ENCODE results near the gene STX7. TPM values are rescaled to one million over a fixed set of nuclear protein-coding genes. Genes with fewer than 3 reads are reported as not detected.

Gene STX7
- total RNA-seq, 1 experiment from 2014 or later = 41.0 TPM

DNA sequence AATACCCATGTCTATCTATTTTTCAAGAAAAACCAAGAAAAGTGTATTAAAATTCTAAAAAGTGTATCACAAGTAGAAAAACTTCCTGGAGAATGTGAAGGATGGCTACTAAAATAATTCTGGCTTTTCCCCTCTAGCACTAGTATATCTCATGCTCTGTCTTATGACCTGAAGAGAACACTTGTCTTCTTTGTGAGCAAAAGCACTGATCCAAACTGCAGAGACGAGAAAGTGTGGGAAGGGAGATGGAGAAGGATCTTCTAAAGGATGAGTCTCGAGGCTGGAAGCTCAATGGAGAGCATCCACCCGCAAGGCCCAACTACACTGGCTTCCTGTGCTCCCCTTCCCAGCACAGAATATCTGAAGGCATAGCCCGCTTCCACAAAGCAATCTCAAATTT, 23.5 kb downstream of the STX7 start:
- Histone ChIP-seq H3K4me3 (ENCODE audit: low read depth, low read length) (no peak overlapping the region), H3K36me3 (ENCODE audit: control insufficient read depth, insufficient read depth, low read length) (no peaks in the 10 kb centered on the region), H3K4me1 (no peaks in the 10 kb centered on the region), H3K9me3 (no peaks in the 10 kb centered on the region), H3K27me3 (replicated peaks; ENCODE audit: control insufficient read depth, insufficient read depth, low read length) (no peaks in the 10 kb centered on the region)
- BruUV-seq (replicated peaks) = no TSS peak
- H3K4me3 Mint-ChIP-seq (ENCODE audit: unreplicated experiment) = no peak overlapping the region
- CTCF ChIA-PET = interaction anchor here (0.6 kb wide), 1 partner anchor 24 kb away, joined by 3 read pairs; no protein-coding TSS in a partner anchor
- no peaks in the 10 kb centered on the region for H3K9me3 Mint-ChIP-seq (ENCODE audit: unreplicated experiment)
- H3K4me1 Mint-ChIP-seq (ENCODE audit: low read depth, unreplicated experiment) = no peaks in the 10 kb centered on the region
- TF ChIP-seq, protein P1, sequence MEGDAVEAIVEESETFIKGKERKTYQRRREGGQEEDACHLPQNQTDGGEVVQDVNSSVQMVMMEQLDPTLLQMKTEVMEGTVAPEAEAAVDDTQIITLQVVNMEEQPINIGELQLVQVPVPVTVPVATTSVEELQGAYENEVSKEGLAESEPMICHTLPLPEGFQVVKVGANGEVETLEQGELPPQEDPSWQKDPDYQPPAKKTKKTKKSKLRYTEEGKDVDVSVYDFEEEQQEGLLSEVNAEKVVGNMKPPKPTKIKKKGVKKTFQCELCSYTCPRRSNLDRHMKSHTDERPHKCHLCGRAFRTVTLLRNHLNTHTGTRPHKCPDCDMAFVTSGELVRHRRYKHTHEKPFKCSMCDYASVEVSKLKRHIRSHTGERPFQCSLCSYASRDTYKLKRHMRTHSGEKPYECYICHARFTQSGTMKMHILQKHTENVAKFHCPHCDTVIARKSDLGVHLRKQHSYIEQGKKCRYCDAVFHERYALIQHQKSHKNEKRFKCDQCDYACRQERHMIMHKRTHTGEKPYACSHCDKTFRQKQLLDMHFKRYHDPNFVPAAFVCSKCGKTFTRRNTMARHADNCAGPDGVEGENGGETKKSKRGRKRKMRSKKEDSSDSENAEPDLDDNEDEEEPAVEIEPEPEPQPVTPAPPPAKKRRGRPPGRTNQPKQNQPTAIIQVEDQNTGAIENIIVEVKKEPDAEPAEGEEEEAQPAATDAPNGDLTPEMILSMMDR (IDR thresholded peaks at IDR 0.05; ENCODE audit: insufficient read depth in 1 of 2, low read depth in 1 of 2, low read length in 1 of 2, severe bottlenecking in 1 of 2, unreplicated experiment in 1 of 2) = no peak
- H3K36me3 Mint-ChIP-seq (ENCODE audit: insufficient read depth, unreplicated experiment) = peaks cover 9% of the 10 kb centered on the region
- no peak for DNase-seq
- POLR2A ChIA-PET = no interaction called here
- H3K27me3 Mint-ChIP-seq (ENCODE audit: insufficient read depth, unreplicated experiment) = no peaks in the 10 kb centered on the region
- H3K27ac Mint-ChIP-seq (ENCODE audit: unreplicated experiment) = no peak overlapping the region
- intact Hi-C loops (cut with micrococcal nuclease; ENCODE audit: unreplicated experiment) = no loop called here

DNA sequence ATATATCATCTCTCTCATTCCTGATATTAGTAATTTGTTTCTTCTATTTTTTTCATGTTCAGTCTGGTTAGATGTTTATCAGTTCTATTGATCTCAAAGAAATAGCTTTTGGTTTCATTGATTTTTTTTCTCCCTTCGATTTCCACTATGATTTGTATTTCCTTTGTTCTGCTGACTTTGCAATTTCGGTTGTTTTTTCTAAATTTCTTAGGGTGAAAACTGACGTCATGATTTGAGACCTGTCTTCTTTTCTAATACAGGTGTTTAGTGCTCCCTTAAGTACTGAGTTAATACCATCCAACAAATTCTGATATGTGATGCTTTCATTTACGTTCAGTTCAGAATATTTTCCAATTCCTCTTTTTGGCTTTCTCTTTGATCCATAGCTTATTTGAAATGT, 25.2 kb downstream of the STX7 start:
- POLR2A ChIA-PET = no interaction called here
- Mint-ChIP-seq H3K4me1 (ENCODE audit: low read depth, unreplicated experiment) (no peaks in the 10 kb centered on the region), H3K9me3 (ENCODE audit: unreplicated experiment) (no peaks in the 10 kb centered on the region), H3K27me3 (ENCODE audit: insufficient read depth, unreplicated experiment) (no peaks in the 10 kb centered on the region), H3K27ac (ENCODE audit: unreplicated experiment) (no peak overlapping the region), H3K4me3 (ENCODE audit: unreplicated experiment) (no peak overlapping the region), H3K36me3 (ENCODE audit: insufficient read depth, unreplicated experiment) (peaks cover 6% of the 10 kb centered on the region)
- H3K9me3 ChIP-seq = no peaks in the 10 kb centered on the region
- TF ChIP-seq, protein P1 (IDR thresholded peaks at IDR 0.05; ENCODE audit: insufficient read depth in 1 of 2, low read depth in 1 of 2, low read length in 1 of 2, severe bottlenecking in 1 of 2, unreplicated experiment in 1 of 2) = no peak
- no peaks in the 10 kb centered on the region for H3K27me3 ChIP-seq (replicated peaks; ENCODE audit: control insufficient read depth, insufficient read depth, low read length)
- CTCF ChIA-PET = no interaction called here
- H3K36me3 ChIP-seq (ENCODE audit: control insufficient read depth, insufficient read depth, low read length) = no peaks in the 10 kb centered on the region
- no peak overlapping the region for H3K4me3 ChIP-seq (ENCODE audit: low read depth, low read length)
- intact Hi-C loops (cut with micrococcal nuclease; ENCODE audit: unreplicated experiment) = no loop called here
- no TSS peak for BruUV-seq (replicated peaks)
- H3K4me1 ChIP-seq = no peaks in the 10 kb centered on the region
- DNase-seq = no peak

DNA sequence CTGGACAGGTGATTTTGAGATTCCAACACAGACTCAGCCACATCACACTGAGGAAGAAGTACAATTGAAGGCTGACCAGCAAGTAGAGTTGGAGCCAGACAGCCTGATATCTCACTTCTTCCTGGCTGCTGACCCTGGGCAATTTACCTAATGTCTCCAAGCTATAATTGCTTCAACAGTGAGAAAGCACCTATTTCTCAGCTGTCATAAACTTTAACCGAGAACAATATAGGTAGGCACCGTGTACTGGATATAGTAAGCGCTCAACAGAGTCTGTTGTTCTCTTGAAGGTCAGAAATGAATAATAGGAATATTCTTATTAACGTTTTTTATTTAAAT, 28.3 kb downstream of the STX7 start:
- no peaks in the 10 kb centered on the region for H3K27me3 ChIP-seq (replicated peaks; ENCODE audit: control insufficient read depth, insufficient read depth, low read length)
- BruUV-seq (replicated peaks) = no TSS peak
- Mint-ChIP-seq H3K27ac (ENCODE audit: unreplicated experiment) (no peak overlapping the region), H3K36me3 (ENCODE audit: insufficient read depth, unreplicated experiment) (peaks cover 12% of the 10 kb centered on the region), H3K9me3 (ENCODE audit: unreplicated experiment) (no peaks in the 10 kb centered on the region), H3K4me3 (ENCODE audit: unreplicated experiment) (no peak overlapping the region), H3K4me1 (ENCODE audit: low read depth, unreplicated experiment) (no peaks in the 10 kb centered on the region), H3K27me3 (ENCODE audit: insufficient read depth, unreplicated experiment) (no peaks in the 10 kb centered on the region)
- H3K4me1 ChIP-seq = no peaks in the 10 kb centered on the region
- no peak overlapping the region for H3K4me3 ChIP-seq (ENCODE audit: low read depth, low read length)
- intact Hi-C loops (cut with micrococcal nuclease; ENCODE audit: unreplicated experiment) = loop anchor here (1.0 to 2.0 kb wide), 3 partner anchors 84 to 205 kb away; partner anchors contain the start of gene MOXD1
- ChIA-PET POLR2A (no interaction called here), CTCF (interaction anchor here (0.5 to 1.2 kb wide), 8 partner anchors 10 to 230 kb away, joined by 3 to 14 read pairs (median 3); no protein-coding TSS in a partner anchor)
- H3K9me3 ChIP-seq = no peaks in the 10 kb centered on the region
- DNase-seq = no peak
- TF ChIP-seq, protein P1 (IDR thresholded peaks at IDR 0.05; ENCODE audit: insufficient read depth in 1 of 2, low read depth in 1 of 2, low read length in 1 of 2, severe bottlenecking in 1 of 2, unreplicated experiment in 1 of 2) = no peak
- no peaks in the 10 kb centered on the region for H3K36me3 ChIP-seq (ENCODE audit: control insufficient read depth, insufficient read depth, low read length)
